ENCODE results near the gene ADNP2.

The ADNP2 gene

DNA sequence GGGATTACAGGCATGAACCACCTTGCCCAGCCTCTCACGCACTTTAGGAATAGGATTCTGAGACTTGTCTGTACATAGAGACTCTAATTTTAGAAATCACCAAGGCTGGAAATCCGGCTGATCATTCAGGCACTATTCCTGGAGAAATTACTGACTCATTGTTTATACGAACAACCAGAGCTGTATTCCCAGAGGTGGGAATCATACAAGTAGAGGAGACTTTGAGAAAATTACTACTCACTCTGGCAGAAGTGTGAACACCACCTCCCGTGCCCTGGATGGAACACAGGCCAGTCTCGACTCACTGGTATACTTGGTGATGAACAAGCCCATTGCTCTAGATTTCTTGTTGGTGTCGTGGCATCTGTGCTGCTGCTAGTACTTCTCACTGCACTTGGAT is 5.8 kb upstream of the ADNP2 start:
- Histone ChIP-seq H3K9me3 (ENCODE audit: control insufficient read depth, insufficient read depth, low read depth, low read length) (no peaks in the 10 kb centered on the region), H3K27ac (ENCODE audit: extremely low read depth, low read depth, low read length) (no peak overlapping the region), H3K36me3 (ENCODE audit: control insufficient read depth in 2 of 2, insufficient read depth in 1 of 2, low read length in 2 of 2) (no peaks in the 10 kb centered on the region), H3K4me1 (ENCODE audit: control insufficient read depth, insufficient read depth, low read length) (no peaks in the 10 kb centered on the region), H3K4me3 (ENCODE audit: low read depth, low read length) (no peak overlapping the region)
- no peak for TF ChIP-seq KLF9 (tag by site-specific recombination; IDR thresholded peaks at IDR 0.05; ENCODE audit: low read depth)
- TF ChIP-seq, protein P1, sequence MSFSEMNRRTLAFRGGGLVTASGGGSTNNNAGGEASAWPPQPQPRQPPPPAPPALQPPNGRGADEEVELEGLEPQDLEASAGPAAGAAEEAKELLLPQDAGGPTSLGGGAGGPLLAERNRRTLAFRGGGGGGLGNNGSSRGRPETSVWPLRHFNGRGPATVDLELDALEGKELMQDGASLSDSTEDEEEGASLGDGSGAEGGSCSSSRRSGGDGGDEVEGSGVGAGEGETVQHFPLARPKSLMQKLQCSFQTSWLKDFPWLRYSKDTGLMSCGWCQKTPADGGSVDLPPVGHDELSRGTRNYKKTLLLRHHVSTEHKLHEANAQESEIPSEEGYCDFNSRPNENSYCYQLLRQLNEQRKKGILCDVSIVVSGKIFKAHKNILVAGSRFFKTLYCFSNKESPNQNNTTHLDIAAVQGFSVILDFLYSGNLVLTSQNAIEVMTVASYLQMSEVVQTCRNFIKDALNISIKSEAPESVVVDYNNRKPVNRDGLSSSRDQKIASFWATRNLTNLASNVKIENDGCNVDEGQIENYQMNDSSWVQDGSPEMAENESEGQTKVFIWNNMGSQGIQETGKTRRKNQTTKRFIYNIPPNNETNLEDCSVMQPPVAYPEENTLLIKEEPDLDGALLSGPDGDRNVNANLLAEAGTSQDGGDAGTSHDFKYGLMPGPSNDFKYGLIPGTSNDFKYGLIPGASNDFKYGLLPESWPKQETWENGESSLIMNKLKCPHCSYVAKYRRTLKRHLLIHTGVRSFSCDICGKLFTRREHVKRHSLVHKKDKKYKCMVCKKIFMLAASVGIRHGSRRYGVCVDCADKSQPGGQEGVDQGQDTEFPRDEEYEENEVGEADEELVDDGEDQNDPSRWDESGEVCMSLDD (tag by site-specific recombination; IDR thresholded peaks at IDR 0.05) = no peak
- ChIA-PET POLR2A (no interaction called here), CTCF (no interaction called here)

DNA sequence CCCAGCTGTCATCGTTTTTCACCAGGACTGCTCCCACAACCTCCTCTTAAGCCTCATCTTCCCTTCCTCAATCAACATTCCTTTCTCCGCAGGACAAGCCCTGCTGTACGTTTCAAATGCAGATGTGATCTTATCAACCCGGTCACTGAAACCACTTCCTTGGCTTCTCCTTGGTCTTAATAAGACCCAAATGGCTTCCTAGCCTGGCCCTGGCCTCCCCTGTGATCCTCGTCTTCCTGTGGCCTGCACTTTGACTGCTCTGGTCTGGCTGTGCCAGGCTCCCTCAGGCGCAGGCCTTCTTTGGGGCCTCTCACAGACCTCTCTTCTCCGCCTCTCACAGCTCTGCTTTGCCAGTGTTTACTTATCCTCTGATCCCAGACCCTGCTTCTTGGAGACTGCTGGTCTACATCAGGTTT is 4.7 kb upstream of the ADNP2 start:
- POLR2A ChIA-PET = no interaction called here

DNA sequence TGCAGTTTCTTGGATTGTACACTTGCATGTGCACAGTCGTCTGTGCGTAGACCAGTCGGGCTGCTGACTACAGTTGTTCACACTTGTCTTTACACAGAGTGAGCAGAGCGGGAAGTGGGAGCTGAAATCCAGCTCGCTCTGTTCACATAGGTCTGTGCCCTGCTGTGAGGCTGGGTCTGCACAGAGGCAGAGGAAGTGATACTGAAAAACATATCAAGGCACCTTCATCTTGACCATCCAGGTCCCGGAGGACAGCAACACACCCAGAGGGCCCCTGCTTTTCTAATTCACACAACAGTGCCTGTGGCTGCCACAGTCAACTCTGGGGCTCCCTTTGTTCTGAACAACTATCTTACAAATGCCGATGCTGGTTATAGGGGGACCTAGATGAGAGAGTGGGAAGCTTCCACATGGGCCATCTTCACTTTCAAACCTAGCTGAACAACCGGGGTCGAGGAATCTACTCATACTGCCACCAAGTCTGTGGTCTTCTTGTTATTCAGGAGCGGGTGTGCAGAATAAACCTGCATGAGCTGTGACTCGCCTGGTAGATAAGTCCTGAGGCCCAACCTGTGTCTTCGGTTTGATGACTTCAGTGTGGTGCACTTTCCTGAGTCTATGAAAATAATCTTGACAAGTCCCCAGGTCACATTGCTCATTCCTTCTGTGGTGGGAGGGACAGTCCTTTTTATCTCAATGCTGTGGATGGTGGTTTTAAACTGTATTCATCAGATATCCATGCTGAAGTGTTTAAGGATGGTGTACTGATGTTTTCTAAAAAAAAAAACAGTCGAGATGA is 3.5 kb upstream of the ADNP2 start:
- CTCF ChIA-PET = no interaction called here
- TF ChIP-seq, protein P2, sequence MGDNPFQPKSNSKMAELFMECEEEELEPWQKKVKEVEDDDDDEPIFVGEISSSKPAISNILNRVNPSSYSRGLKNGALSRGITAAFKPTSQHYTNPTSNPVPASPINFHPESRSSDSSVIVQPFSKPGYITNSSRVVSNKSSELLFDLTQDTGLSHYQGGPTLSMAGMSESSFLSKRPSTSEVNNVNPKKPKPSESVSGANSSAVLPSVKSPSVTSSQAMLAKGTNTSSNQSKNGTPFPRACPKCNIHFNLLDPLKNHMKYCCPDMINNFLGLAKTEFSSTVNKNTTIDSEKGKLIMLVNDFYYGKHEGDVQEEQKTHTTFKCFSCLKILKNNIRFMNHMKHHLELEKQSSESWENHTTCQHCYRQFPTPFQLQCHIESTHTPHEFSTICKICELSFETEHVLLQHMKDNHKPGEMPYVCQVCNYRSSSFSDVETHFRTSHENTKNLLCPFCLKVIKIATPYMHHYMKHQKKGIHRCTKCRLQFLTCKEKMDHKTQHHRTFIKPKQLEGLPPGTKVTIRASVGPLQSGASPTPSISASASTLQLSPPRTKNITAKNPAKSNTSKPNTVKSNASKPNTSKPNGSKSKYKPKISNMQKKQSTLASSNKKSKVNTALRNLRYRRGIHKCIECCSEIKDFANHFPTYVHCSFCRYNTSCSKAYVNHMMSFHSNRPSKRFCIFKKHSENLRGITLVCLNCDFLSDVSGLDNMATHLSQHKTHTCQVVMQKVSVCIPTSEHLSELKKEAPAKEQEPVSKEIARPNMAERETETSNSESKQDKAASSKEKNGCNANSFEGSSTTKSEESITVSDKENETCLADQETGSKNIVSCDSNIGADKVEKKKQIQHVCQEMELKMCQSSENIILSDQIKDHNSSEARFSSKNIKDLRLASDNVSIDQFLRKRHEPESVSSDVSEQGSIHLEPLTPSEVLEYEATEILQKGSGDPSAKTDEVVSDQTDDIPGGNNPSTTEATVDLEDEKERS (tag by site-specific recombination; IDR thresholded peaks at IDR 0.05) = no peak
- no peak for TF ChIP-seq ZNF274 (IDR thresholded peaks at IDR 0.05; ENCODE audit: low read length)
- TF ChIP-seq ZNF274 (tag by site-specific recombination; IDR thresholded peaks at IDR 0.05; ENCODE audit: borderline replicate concordance) = no peak
- TF ChIP-seq, protein P3, sequence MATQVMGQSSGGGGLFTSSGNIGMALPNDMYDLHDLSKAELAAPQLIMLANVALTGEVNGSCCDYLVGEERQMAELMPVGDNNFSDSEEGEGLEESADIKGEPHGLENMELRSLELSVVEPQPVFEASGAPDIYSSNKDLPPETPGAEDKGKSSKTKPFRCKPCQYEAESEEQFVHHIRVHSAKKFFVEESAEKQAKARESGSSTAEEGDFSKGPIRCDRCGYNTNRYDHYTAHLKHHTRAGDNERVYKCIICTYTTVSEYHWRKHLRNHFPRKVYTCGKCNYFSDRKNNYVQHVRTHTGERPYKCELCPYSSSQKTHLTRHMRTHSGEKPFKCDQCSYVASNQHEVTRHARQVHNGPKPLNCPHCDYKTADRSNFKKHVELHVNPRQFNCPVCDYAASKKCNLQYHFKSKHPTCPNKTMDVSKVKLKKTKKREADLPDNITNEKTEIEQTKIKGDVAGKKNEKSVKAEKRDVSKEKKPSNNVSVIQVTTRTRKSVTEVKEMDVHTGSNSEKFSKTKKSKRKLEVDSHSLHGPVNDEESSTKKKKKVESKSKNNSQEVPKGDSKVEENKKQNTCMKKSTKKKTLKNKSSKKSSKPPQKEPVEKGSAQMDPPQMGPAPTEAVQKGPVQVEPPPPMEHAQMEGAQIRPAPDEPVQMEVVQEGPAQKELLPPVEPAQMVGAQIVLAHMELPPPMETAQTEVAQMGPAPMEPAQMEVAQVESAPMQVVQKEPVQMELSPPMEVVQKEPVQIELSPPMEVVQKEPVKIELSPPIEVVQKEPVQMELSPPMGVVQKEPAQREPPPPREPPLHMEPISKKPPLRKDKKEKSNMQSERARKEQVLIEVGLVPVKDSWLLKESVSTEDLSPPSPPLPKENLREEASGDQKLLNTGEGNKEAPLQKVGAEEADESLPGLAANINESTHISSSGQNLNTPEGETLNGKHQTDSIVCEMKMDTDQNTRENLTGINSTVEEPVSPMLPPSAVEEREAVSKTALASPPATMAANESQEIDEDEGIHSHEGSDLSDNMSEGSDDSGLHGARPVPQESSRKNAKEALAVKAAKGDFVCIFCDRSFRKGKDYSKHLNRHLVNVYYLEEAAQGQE (tag by site-specific recombination; IDR thresholded peaks at IDR 0.05) = no peak
- TF ChIP-seq ZNF792 (tag by site-specific recombination; IDR thresholded peaks at IDR 0.05) = no peak
- TF ChIP-seq ZNF596 (tag by site-specific recombination; IDR thresholded peaks at IDR 0.05) = no peak
- Histone ChIP-seq H3K9me3 (ENCODE audit: control insufficient read depth, insufficient read depth, low read depth, low read length) (no peaks in the 10 kb centered on the region), H3K4me1 (ENCODE audit: control insufficient read depth, insufficient read depth, low read length) (peaks cover 4% of the 10 kb centered on the region; the same call in 1 of the 2 replicates), H3K4me3 (ENCODE audit: low read depth, low read length) (no peak overlapping the region), H3K27ac (ENCODE audit: extremely low read depth, low read depth, low read length) (no peak overlapping the region), H3K36me3 (ENCODE audit: control insufficient read depth in 2 of 2, insufficient read depth in 1 of 2, low read length in 2 of 2) (peaks cover 0 to under 1% of the 10 kb centered on the region in 2 experiments; a peak in 1 of 3 replicates)
- POLR2A ChIA-PET = no interaction called here

More for the DNA sequence above, 4.7 kb upstream of the ADNP2 start:
- no peak for TF ChIP-seq MEIS1 (CRISPR knock-in tag; IDR thresholded peaks at IDR 0.05; ENCODE audit: borderline replicate concordance)
- TF ChIP-seq SP2 (tag by site-specific recombination; IDR thresholded peaks at IDR 0.05) = no peak
- TF ChIP-seq, protein P4, sequence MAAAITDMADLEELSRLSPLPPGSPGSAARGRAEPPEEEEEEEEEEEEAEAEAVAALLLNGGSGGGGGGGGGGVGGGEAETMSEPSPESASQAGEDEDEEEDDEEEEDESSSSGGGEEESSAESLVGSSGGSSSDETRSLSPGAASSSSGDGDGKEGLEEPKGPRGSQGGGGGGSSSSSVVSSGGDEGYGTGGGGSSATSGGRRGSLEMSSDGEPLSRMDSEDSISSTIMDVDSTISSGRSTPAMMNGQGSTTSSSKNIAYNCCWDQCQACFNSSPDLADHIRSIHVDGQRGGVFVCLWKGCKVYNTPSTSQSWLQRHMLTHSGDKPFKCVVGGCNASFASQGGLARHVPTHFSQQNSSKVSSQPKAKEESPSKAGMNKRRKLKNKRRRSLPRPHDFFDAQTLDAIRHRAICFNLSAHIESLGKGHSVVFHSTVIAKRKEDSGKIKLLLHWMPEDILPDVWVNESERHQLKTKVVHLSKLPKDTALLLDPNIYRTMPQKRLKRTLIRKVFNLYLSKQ (tag by site-specific recombination; IDR thresholded peaks at IDR 0.05; ENCODE audit: borderline replicate concordance) = no peak
- TF ChIP-seq REPIN1 (tag by site-specific recombination; IDR thresholded peaks at IDR 0.05; ENCODE audit: low read depth) = no peak
- TF ChIP-seq ZNF335 (tag by site-specific recombination; conservative IDR thresholded peaks at IDR 0.05) = no peak
- no peak overlapping the region for H3K27ac ChIP-seq (ENCODE audit: extremely low read depth, low read depth, low read length)
- H3K4me1 ChIP-seq (ENCODE audit: control insufficient read depth, insufficient read depth, low read length) = no peaks in the 10 kb centered on the region
- CTCF ChIA-PET = no interaction called here
- no peaks in the 10 kb centered on the region for H3K9me3 ChIP-seq (ENCODE audit: control insufficient read depth, insufficient read depth, low read depth, low read length)
- no peaks in the 10 kb centered on the region for H3K36me3 ChIP-seq (ENCODE audit: control insufficient read depth in 2 of 2, insufficient read depth in 1 of 2, low read length in 2 of 2)
- H3K4me3 ChIP-seq (ENCODE audit: low read depth, low read length) = no peak overlapping the region

All from HEK293 (cell line).